HEK293 (cell line): ENCODE measurements around the gene MACROD1.

Experiments
- CTCF ChIA-PET: fragments of 350-600 bp; formaldehyde crosslinking; extraction: SDS; loops from one replicate; lab custom pipeline; 2021; ENCODE audit warnings: antibody characterized with exemption; lab: Yijun Ruan, JAX
- POLR2A ChIA-PET: fragments of 300-600 bp; formaldehyde crosslinking; extraction: SDS; loops from one replicate; lab custom pipeline; 2020; ENCODE audit warnings: antibody characterized with exemption, inconsistent platforms; lab: Yijun Ruan, JAX
- H3K27ac ChIP-seq: fragments of 200-500 bp; sonication (Bioruptor generic); 2 replicates; pipeline ENCODE4 v1.5.1; 2014; ENCODE audit warnings: low read depth, low read length, control low read depth, inconsistent platforms; ENCODE audit errors: extremely low read depth
- H3K36me3 ChIP-seq, 2 experiments: fragments of 200-500 bp in 1 of 2; sonication (Bioruptor generic) in 1 of 2; 1 replicate in 1 of 2; 2 replicates in 1 of 2; pipeline ENCODE4 v1.5.1; 2014 to 2017; ENCODE audit warnings: inconsistent platforms in 2 of 2, low read length in 2 of 2; ENCODE audit not compliant: control insufficient read depth in 2 of 2, insufficient read depth in 1 of 2
- H3K4me1 ChIP-seq: fragments of 200-500 bp; sonication (Bioruptor generic); 2 replicates; pipeline ENCODE4 v1.5.1; 2014; ENCODE audit warnings: mild to moderate bottlenecking, low read length, inconsistent platforms; ENCODE audit not compliant: control insufficient read depth, insufficient read depth
- H3K4me3 ChIP-seq: 2 replicates; pipeline ENCODE4 v1.5.1; 2011; ENCODE audit warnings: low read depth, mild to moderate bottlenecking, control low read depth, low read length, moderate library complexity
- H3K9me3 ChIP-seq: fragments of 200-500 bp; sonication (Bioruptor generic); 2 replicates; pipeline ENCODE4 v1.5.1; 2014; ENCODE audit warnings: low read depth, low read length, inconsistent platforms; ENCODE audit not compliant: control insufficient read depth, insufficient read depth
- CTCF ChIP-seq: fragments of 450-650 bp; formaldehyde crosslinking; IDR thresholded peaks from 2 replicates; pipeline ENCODE4 v1.5.1; 2016; ENCODE audit warnings: missing biosample characterization, missing genetic modification characterization
- EGR2 ChIP-seq: fragments of 450-650 bp; formaldehyde crosslinking; IDR thresholded peaks from 2 replicates; pipeline ENCODE4 v1.5.1; 2016; ENCODE audit warnings: low read depth, missing biosample characterization, missing genetic modification characterization
- ELK4 ChIP-seq: IDR thresholded peaks from 2 replicates; pipeline ENCODE4 v1.6.1; 2011; ENCODE audit warnings: mild to moderate bottlenecking, low read depth, low read length, borderline replicate concordance
- GLI2 ChIP-seq: fragments of 450-650 bp; formaldehyde crosslinking; IDR thresholded peaks from 2 replicates; pipeline ENCODE4; 2017; ENCODE audit warnings: missing biosample characterization, missing genetic modification characterization, low read depth, borderline replicate concordance
- GLIS2 ChIP-seq: fragments of 450-650 bp; formaldehyde crosslinking; IDR thresholded peaks from 2 replicates; pipeline ENCODE4 v1.5.1; 2016; ENCODE audit warnings: missing biosample characterization, missing genetic modification characterization
- KLF7 ChIP-seq: fragments of 450-650 bp; formaldehyde crosslinking; IDR thresholded peaks from 2 replicates; pipeline ENCODE4 v1.5.1; 2016; ENCODE audit warnings: missing biosample characterization, missing genetic modification characterization, borderline replicate concordance
- PRDM1 ChIP-seq: fragments of 450-650 bp; formaldehyde crosslinking; IDR thresholded peaks from 2 replicates; pipeline ENCODE4; 2016; ENCODE audit warnings: missing biosample characterization, missing genetic modification characterization
- SP7 ChIP-seq: fragments of 450-650 bp; formaldehyde crosslinking; IDR thresholded peaks from 2 replicates; pipeline ENCODE4 v1.5.1; 2016; ENCODE audit warnings: missing biosample characterization, missing genetic modification characterization
- ZBTB10 ChIP-seq: fragments of 450-650 bp; formaldehyde crosslinking; IDR thresholded peaks from 2 replicates; pipeline ENCODE4 v1.5.1; 2016; ENCODE audit warnings: missing biosample characterization, missing genetic modification characterization
- ZNF146 ChIP-seq: fragments of 450-650 bp; formaldehyde crosslinking; IDR thresholded peaks from 2 replicates; pipeline ENCODE4 v1.5.1; 2016; ENCODE audit warnings: missing biosample characterization, missing genetic modification characterization
- ZNF155 ChIP-seq: fragments of 450-650 bp; formaldehyde crosslinking; IDR thresholded peaks from 2 replicates; pipeline ENCODE4 v1.5.1; 2016; ENCODE audit warnings: missing biosample characterization, missing genetic modification characterization
- ZNF2 ChIP-seq: fragments of 450-650 bp; formaldehyde crosslinking; IDR thresholded peaks from 2 replicates; pipeline ENCODE4 v1.5.1; 2016; ENCODE audit warnings: missing biosample characterization, missing genetic modification characterization
- ZNF239 ChIP-seq: fragments of 450-650 bp; formaldehyde crosslinking; IDR thresholded peaks from 2 replicates; pipeline ENCODE4 v1.5.1; 2016; ENCODE audit warnings: missing biosample characterization, missing genetic modification characterization
- ZNF274 ChIP-seq, 2 experiments: fragments of 200-500 bp in 1 of 2; fragments of 450-650 bp in 1 of 2; sonication (Bioruptor generic) in 1 of 2; formaldehyde crosslinking in 1 of 2; IDR thresholded peaks; 2 replicates each; pipeline versions ENCODE4 v1.5.1 to v1.6.1; 2014 to 2016; ENCODE audit warnings: borderline replicate concordance in 1 of 2, inconsistent platforms in 1 of 2, low read length in 1 of 2, missing biosample characterization in 1 of 2, missing genetic modification characterization in 1 of 2
- ZNF280C ChIP-seq: fragments of 450-650 bp; formaldehyde crosslinking; IDR thresholded peaks from 2 replicates; pipeline ENCODE4 v1.5.1; 2016; ENCODE audit warnings: missing biosample characterization, missing genetic modification characterization
- ZNF561 ChIP-seq: fragments of 450-650 bp; IDR thresholded peaks from 2 replicates; pipeline ENCODE4 v1.5.1; 2018; ENCODE audit warnings: missing biosample characterization, missing genetic modification characterization, borderline replicate concordance
- ZNF600 ChIP-seq: fragments of 450-650 bp; formaldehyde crosslinking; IDR thresholded peaks from 2 replicates; pipeline ENCODE4 v1.5.1; 2016; ENCODE audit warnings: missing biosample characterization, missing genetic modification characterization
- ZNF621 ChIP-seq: fragments of 450-650 bp; formaldehyde crosslinking; IDR thresholded peaks from 2 replicates; pipeline ENCODE4 v1.5.1; 2017; ENCODE audit warnings: missing biosample characterization, missing genetic modification characterization
- ZNF654 ChIP-seq: fragments of 450-650 bp; formaldehyde crosslinking; IDR thresholded peaks from 2 replicates; pipeline ENCODE4 v1.5.1; 2016; ENCODE audit warnings: low read depth, missing biosample characterization, missing genetic modification characterization
- ZSCAN16 ChIP-seq: fragments of 450-650 bp; formaldehyde crosslinking; IDR thresholded peaks from 2 replicates; pipeline ENCODE4 v1.5.1; 2016; ENCODE audit warnings: missing biosample characterization, missing genetic modification characterization
- ZSCAN4 ChIP-seq: fragments of 450-650 bp; formaldehyde crosslinking; IDR thresholded peaks from 2 replicates; pipeline ENCODE4 v1.5.1; 2017; ENCODE audit warnings: missing biosample characterization, missing genetic modification characterization

MACROD1 gene

GRCh38 chr11:64148226-64148916 lies 17.5 kb downstream of the MACROD1 start (continued):
- TF ChIP-seq ZNF280C (tag by site-specific recombination) (no peak), SP7 (tag by site-specific recombination) (0 out of 2 replicates have a peak, but pooled peaks have one; percentile 32)

- H3K4me3 ChIP-seq: no peak overlapping the region
- CTCF ChIA-PET: interaction anchor here (0.6 to 8.9 kb wide), 12 partner anchors 8 to 310 kb away, joined by 3 to 70 read pairs (median 4); partner anchors contain the start of gene MARK2
- no peak overlapping the region for H3K27ac ChIP-seq
- no peaks in the 10 kb centered on the region for H3K36me3 ChIP-seq
- no peaks in the 10 kb centered on the region for H3K9me3 ChIP-seq
- H3K4me1 ChIP-seq: no peaks in the 10 kb centered on the region
- POLR2A ChIA-PET: no interaction called here
- TF ChIP-seq GLIS2 (tag by site-specific recombination): 0 out of 2 replicates have a peak, but pooled peaks have one; percentile 28
- TF ChIP-seq ELK4: no peak
- peak; percentile 59; the same call in 1 of the 2 replicates for TF ChIP-seq ZNF600 (tag by site-specific recombination)
- TF ChIP-seq PRDM1 (tag by site-specific recombination): no peak
- no peak for TF ChIP-seq ZNF155 (tag by site-specific recombination)
- peak; percentile 99 for TF ChIP-seq EGR2 (tag by site-specific recombination)
- TF ChIP-seq ZNF274 (IDR thresholded peaks at IDR 0.05; ENCODE audit: low read length): no peak
- TF ChIP-seq ZNF274 (tag by site-specific recombination; IDR thresholded peaks at IDR 0.05; ENCODE audit: borderline replicate concordance): no peak
- no peak for TF ChIP-seq ZNF561 (tag by site-specific recombination)
- no peak for TF ChIP-seq ZBTB10 (tag by site-specific recombination)
- no peak for TF ChIP-seq ZNF146 (tag by site-specific recombination)
- peak; percentile 25 for TF ChIP-seq ZNF654 (tag by site-specific recombination)
- peak; percentile 36; the same call in 1 of the 2 replicates for TF ChIP-seq ZNF2 (tag by site-specific recombination)
- 0 out of 2 replicates have a peak, but pooled peaks have one; percentile 20 for TF ChIP-seq ZNF621
- TF ChIP-seq CTCF (tag by site-specific recombination): peak; percentile 51
- no peak for TF ChIP-seq GLI2 (tag by site-specific recombination)
- TF ChIP-seq ZSCAN16: no peak
- TF ChIP-seq KLF7 (tag by site-specific recombination): no peak
- TF ChIP-seq ZSCAN4 (tag by site-specific recombination): peak; percentile 65
- no peak for TF ChIP-seq ZNF239 (tag by site-specific recombination)
Observed at GRCh38 chr11:64146036-64146955, 19.6 kb downstream of the MACROD1 start.
